Measurements from ENCODE around the gene ELL.

ELL gene

DNA sequence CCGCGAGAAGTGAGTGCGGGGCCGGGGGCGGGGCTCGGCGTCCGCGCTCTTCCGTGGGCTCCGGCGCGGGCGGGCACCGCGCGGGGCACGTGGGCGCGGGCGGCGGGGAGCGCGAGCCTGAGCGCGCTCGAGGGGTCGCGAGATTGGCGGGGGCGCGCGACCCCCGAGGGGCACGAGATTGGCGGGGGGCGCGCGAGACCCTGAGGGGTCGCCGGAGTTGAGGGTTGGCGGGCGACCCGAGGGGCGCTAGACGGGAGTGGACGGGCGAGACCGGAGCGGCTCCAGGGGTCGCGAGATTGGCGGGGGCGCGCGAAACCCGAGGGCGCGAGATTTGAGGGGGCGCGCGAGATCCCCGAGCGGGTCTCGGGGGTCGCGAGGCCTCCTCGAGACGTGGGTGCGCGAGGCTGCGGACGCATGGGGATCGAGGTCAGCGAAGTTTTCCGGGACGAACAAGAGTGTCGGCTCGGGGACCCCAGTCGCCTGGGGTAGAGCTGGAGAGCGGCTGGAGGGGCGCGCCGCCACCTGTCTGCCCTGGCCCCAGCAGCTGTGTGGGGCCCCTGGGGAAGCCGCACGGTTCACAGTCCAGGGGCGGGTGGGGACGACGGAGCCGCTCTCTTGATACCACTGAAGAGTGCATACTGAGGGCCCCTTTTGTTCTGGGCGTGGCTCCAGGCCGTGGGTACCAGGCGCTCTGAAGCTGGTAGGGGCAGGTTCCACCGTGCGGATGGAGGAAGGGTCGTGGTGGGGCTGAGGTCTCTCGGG, 102.0 kb downstream of the ELL start:
- Histone ChIP-seq H3K4me2 (ENCODE audit: low read length, poor library complexity, severe bottlenecking) (peak overlapping the region; percentile 82), H4K91ac (ENCODE audit: low read length) (peak overlapping the region; percentile 98), H3K36me3 (ENCODE audit: control insufficient read depth in 1 of 2, insufficient read depth in 2 of 2, low read depth in 1 of 2, low read length in 2 of 2) (peaks cover 0 to 13% of the 10 kb centered on the region in 2 experiments), H3K4ac (ENCODE audit: low read depth in 1 of 2, low read length in 2 of 2) (peak overlapping the region; percentile 85 to 93), H3K79me1 (replicated peaks; ENCODE audit: low read length, poor library complexity, severe bottlenecking) (peaks cover 2% of the 10 kb centered on the region), H2AK5ac (ENCODE audit: low read length, severe bottlenecking) (peak overlapping the region; percentile 22), H3K18ac (ENCODE audit: low read depth in 1 of 2, low read length in 2 of 2) (peak overlapping the region; percentile 89 to 91), H2BK15ac (ENCODE audit: low read depth, poor library complexity, severe bottlenecking) (peak overlapping the region; percentile 83), H3K4me1 (ENCODE audit: control insufficient read depth, insufficient read depth, low read depth, low read length) (peaks cover 71% of the 10 kb centered on the region), H3K27ac (ENCODE audit: low read length, poor library complexity, severe bottlenecking) (no peak overlapping the region), H2AFZ (ENCODE audit: low read depth, low read length) (no peak overlapping the region), H3K23ac (ENCODE audit: low read length in 2 of 2) (peak overlapping the region in 1 of 2 experiments; percentile 50), H2BK120ac (ENCODE audit: low read depth, low read length) (peak overlapping the region; percentile 95), H3K27me3 (ENCODE audit: control insufficient read depth in 1 of 2, insufficient read depth in 1 of 2, low read length in 2 of 2) (no peaks in the 10 kb centered on the region), H3K9ac (ENCODE audit: low read length) (peak overlapping the region; percentile 95), H3K9me3 (ENCODE audit: control insufficient read depth, low read length) (no peaks in the 10 kb centered on the region), H2BK12ac (ENCODE audit: low read length in 2 of 2) (peak overlapping the region; percentile 44 to 68), H3K14ac (ENCODE audit: low read length in 2 of 2) (peak overlapping the region in 1 of 2 experiments; percentile 74), H3K4me3 (ENCODE audit: insufficient read depth in 1 of 2, low read depth in 1 of 2, low read length in 2 of 2) (peak overlapping the region; percentile 76 to 88), H4K8ac (ENCODE audit: low read length) (peak overlapping the region; percentile 71), H2BK5ac (ENCODE audit: low read depth, low read length, poor library complexity, severe bottlenecking) (no peak overlapping the region)
- peak; percentile 31 for DNase-seq
- WGBS = 2% methylated on average over 76 of the region's 97 CpGs

DNA sequence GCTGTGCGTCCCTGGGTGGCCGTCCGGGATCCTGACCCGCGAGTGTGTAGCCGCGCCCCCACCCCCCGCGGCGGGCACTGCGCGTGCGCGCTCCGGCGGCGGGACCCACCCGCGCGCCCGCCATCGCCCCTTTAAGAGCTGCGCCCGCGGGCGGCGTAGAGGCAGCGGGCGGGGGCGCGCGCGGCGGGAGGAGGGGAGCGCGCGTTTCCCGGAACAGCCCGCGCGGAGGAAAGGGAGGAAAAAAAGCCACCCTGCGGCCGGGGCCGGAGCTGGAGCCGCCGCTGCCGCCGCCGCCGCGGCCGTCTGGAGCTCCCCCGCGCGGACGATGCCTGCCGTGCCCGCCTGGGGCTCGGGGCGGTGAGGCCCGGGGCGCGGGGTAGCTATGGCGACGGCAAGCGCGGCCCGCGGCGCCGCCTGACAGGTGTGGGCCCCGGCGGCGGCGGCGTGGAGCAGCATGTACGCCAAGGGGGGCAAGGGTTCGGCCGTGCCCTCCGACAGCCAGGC, 102.6 kb downstream of the ELL start, which contains the start of gene SSBP4:
Gene SSBP4 (plus strand): TSS at position 204 of the 504 bp plus-strand sequence. CDS start 251 bp downstream, at position 455.
- Histone ChIP-seq H3K9ac (ENCODE audit: low read length) (peak within 1 kb of the TSS; percentile 95), H3K4me2 (ENCODE audit: low read length, poor library complexity, severe bottlenecking) (peak within 1 kb of the TSS; percentile 82), H3K18ac (ENCODE audit: low read depth in 1 of 2, low read length in 2 of 2) (peak within 1 kb of the TSS; percentile 98 to 100), H2BK12ac (ENCODE audit: low read length in 2 of 2) (peak within 1 kb of the TSS; percentile 99 to 100), H3K27me3 (ENCODE audit: control insufficient read depth in 1 of 2, insufficient read depth in 1 of 2, low read length in 2 of 2) (no peaks in the 10 kb centered on the region), H3K23ac (ENCODE audit: low read length in 2 of 2) (peak within 1 kb of the TSS in 1 of 2 experiments; percentile 50), H3K14ac (ENCODE audit: low read length in 2 of 2) (peak within 1 kb of the TSS in 1 of 2 experiments; percentile 80), H2AFZ (ENCODE audit: low read depth, low read length) (no peak within 1 kb of the TSS), H4K8ac (ENCODE audit: low read length) (peak within 1 kb of the TSS; percentile 100), H4K91ac (ENCODE audit: low read length) (peak within 1 kb of the TSS; percentile 99), H3K36me3 (ENCODE audit: control insufficient read depth in 1 of 2, insufficient read depth in 2 of 2, low read depth in 1 of 2, low read length in 2 of 2) (peaks cover 0 to 13% of the 10 kb centered on the region in 2 experiments), H2AK5ac (ENCODE audit: low read length, severe bottlenecking) (peak within 1 kb of the TSS; percentile 22), H3K27ac (ENCODE audit: low read length, poor library complexity, severe bottlenecking) (peak within 1 kb of the TSS; percentile 84), H2BK15ac (ENCODE audit: low read depth, poor library complexity, severe bottlenecking) (peak within 1 kb of the TSS; percentile 92), H3K9me3 (ENCODE audit: control insufficient read depth, low read length) (no peaks in the 10 kb centered on the region), H3K4me1 (ENCODE audit: control insufficient read depth, insufficient read depth, low read depth, low read length) (peaks cover 70% of the 10 kb centered on the region), H3K79me1 (replicated peaks; ENCODE audit: low read length, poor library complexity, severe bottlenecking) (peaks cover 2% of the 10 kb centered on the region), H2BK120ac (ENCODE audit: low read depth, low read length) (peak within 1 kb of the TSS; percentile 95), H3K4ac (ENCODE audit: low read depth in 1 of 2, low read length in 2 of 2) (peak within 1 kb of the TSS; percentile 95 to 97), H2BK5ac (ENCODE audit: low read depth, low read length, poor library complexity, severe bottlenecking) (peak within 1 kb of the TSS; percentile 24), H3K4me3 (ENCODE audit: insufficient read depth in 1 of 2, low read depth in 1 of 2, low read length in 2 of 2) (peak within 1 kb of the TSS; percentile 76 to 88)
- DNase-seq = peak; percentile 82
- 3% methylated on average over 21 of the region's 80 CpGs for WGBS

DNA sequence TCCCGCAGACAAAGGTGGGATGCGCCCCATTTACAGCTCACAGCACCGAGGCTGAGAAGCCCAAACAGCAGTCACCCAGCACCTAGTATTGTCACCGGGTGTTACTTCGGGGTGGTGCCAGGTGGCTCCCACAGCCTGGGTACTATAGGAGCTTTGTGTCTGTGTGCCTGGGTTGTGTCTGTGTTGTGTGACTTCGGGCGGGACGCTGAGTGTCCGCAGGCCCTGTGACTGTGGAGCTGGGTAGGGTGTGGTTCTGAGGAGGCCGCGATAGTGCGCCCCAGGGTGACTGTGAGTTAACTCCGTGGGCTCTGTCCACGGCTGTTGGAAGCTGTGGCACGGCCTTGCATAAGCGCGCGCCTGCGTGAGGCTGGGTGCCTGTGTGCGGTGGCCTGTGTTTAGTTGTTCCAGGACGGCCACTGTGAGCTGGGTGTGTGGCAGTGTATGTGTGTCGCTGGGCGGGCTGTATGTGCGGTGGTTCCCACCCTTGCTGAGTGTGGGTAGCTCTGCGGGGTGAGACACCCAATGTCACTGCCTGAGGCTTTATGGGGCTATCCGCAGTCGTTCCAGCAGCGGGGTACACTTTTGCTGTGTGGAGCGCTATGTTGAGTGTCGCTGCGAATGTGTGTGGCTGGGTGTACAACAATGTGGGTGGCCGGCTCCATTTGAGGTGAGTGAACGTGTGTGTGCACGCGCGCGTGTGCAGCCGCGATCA, 103.2 kb downstream of the ELL start:
- peak; percentile 68 for DNase-seq
- Histone ChIP-seq H2BK12ac (ENCODE audit: low read length in 2 of 2) (peak overlapping the region; percentile 99 to 100), H3K14ac (ENCODE audit: low read length in 2 of 2) (peak overlapping the region in 1 of 2 experiments; percentile 80), H3K79me1 (replicated peaks; ENCODE audit: low read length, poor library complexity, severe bottlenecking) (peaks cover 2% of the 10 kb centered on the region), H3K36me3 (ENCODE audit: control insufficient read depth in 1 of 2, insufficient read depth in 2 of 2, low read depth in 1 of 2, low read length in 2 of 2) (peaks cover 0 to 11% of the 10 kb centered on the region in 2 experiments), H2BK15ac (ENCODE audit: low read depth, poor library complexity, severe bottlenecking) (peak overlapping the region; percentile 92), H3K27ac (ENCODE audit: low read length, poor library complexity, severe bottlenecking) (peak overlapping the region; percentile 84), H3K4me1 (ENCODE audit: control insufficient read depth, insufficient read depth, low read depth, low read length) (peaks cover 68% of the 10 kb centered on the region), H3K4me2 (ENCODE audit: low read length, poor library complexity, severe bottlenecking) (peak overlapping the region; percentile 51), H3K4me3 (ENCODE audit: insufficient read depth in 1 of 2, low read depth in 1 of 2, low read length in 2 of 2) (peak overlapping the region; percentile 73 to 76), H4K8ac (ENCODE audit: low read length) (peak overlapping the region; percentile 100), H3K27me3 (ENCODE audit: control insufficient read depth in 1 of 2, insufficient read depth in 1 of 2, low read length in 2 of 2) (no peaks in the 10 kb centered on the region), H3K9ac (ENCODE audit: low read length) (peak overlapping the region; percentile 95), H3K4ac (ENCODE audit: low read depth in 1 of 2, low read length in 2 of 2) (peak overlapping the region; percentile 95 to 97), H3K18ac (ENCODE audit: low read depth in 1 of 2, low read length in 2 of 2) (peak overlapping the region; percentile 98 to 100), H2AK5ac (ENCODE audit: low read length, severe bottlenecking) (peak overlapping the region; percentile 14), H2AFZ (ENCODE audit: low read depth, low read length) (no peak overlapping the region), H3K23ac (ENCODE audit: low read length in 2 of 2) (peak overlapping the region in 1 of 2 experiments; percentile 35), H2BK5ac (ENCODE audit: low read depth, low read length, poor library complexity, severe bottlenecking) (no peak overlapping the region), H3K9me3 (ENCODE audit: control insufficient read depth, low read length) (no peaks in the 10 kb centered on the region), H4K91ac (ENCODE audit: low read length) (peak overlapping the region; percentile 99), H2BK120ac (ENCODE audit: low read depth, low read length) (peak overlapping the region; percentile 95)
- 33% methylated on average over 35 of the region's 39 CpGs for WGBS
